Ecto neural progenitor cell (in vitro differentiated cells): ENCODE measurements around the gene KHDC4.
"Not testable (repeated sequence)": the region's sequence is repeated elsewhere in the genome, so short reads cannot be mapped to it uniquely, and the experiment has no call there.

Experiments
- DNase-seq: peaks from one replicate; pipeline ENCODE4 v3.0.0-alpha.2; 2018; ENCODE audit warnings: low spot score

KHDC4 gene

GRCh38 chr1:155900161-155900560, 34.1 kb downstream of the KHDC4 start:
- DNase-seq: no peak

DNA sequence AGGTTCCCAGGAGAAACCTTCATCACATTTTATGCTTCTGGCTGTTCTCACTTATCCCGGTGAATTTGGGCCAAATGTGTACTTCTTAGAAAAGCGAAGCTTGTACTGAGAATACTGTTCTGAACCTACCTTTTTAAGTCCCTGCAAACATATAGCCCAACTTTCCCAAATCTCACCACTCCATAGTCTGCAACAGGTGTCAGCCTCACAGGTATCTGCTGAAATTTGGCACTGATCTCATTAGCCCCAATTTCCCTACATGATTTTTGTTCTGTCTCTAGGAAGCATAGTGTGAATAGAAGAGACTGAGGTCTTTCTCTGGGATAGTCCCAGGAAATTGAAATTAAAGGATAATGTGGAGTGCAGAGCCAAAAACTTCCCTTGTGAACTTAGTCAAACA, 34.5 kb downstream of the KHDC4 start:
- DNase-seq: no peak

DNA sequence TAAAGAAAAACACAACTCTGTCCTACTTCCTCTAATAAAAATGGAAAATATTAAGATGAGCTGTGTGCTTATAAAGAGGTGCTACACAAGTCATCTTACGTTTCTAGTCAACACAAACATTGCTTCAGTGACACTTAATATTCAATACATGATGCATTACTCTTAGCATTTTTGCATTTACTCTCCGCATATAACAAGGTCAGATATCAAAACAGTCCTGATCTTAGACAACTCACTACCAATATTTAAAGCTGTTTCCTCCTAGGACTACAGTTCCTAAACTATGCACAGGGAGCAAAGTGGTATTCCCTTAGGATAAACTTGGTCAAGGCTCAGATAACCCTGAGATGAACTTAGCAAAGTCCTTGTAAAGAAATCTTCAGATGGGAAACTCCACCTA, 35.3 kb downstream of the KHDC4 start:
- no peak for DNase-seq

DNA sequence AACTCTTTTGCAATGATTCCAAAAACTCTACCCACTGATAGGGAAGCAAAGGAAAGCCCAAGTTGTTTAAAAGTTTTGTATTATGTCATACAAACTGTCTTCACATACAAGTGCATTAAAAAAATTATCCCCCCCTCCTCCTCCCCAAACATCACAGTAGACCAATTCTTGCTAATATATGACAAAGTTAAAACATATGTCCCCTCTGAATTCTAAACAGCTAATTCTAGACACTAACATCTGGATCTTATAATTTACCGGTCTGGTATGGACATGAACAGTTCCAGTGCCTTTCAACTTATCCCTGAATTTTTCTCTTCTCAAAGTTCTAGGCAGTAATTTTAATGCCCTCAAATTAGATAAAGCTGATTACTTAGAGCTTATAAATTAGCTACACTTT, 36.5 kb downstream of the KHDC4 start:
- DNase-seq: no peak

DNA sequence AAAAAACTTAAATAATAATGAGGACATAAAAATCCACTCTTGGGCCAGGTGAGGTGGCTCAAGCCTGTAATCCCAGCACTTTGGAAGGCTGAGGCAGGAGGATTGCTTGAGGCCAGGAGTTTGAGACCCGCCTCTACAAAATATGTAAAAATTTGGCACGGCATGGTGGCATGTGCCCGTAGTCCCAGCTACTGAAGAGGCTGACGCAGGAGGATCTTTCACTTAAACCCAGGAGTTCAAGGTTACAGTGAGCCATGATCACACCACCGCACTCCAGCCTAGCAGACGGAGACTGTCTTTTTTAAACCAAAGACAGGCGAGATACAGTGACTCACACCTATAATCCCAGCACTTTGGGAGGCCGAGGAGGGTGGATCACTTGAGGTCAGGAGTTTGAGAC, 37.7 kb downstream of the KHDC4 start:
- DNase-seq: not testable (repeated sequence)

DNA sequence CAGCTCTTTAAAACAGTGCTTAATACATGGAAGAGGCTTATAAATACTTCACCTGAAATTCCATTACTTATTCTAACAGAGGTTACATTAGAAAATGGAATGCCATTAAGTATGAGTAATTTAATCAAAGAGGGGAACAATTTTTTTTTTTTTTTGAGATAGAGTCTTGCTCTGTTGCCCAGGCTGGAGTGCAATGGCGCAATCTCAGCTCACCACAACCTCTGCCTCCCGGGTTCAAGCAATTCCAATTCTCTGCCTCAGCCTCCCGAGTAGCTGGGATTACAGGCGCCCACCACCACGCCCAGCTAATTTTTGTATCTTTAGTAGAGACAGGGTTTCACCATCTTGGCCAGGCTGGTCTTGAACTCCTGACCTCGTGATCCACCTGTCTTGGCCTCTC, 38.6 kb downstream of the KHDC4 start:
- DNase-seq: not testable (repeated sequence)

DNA sequence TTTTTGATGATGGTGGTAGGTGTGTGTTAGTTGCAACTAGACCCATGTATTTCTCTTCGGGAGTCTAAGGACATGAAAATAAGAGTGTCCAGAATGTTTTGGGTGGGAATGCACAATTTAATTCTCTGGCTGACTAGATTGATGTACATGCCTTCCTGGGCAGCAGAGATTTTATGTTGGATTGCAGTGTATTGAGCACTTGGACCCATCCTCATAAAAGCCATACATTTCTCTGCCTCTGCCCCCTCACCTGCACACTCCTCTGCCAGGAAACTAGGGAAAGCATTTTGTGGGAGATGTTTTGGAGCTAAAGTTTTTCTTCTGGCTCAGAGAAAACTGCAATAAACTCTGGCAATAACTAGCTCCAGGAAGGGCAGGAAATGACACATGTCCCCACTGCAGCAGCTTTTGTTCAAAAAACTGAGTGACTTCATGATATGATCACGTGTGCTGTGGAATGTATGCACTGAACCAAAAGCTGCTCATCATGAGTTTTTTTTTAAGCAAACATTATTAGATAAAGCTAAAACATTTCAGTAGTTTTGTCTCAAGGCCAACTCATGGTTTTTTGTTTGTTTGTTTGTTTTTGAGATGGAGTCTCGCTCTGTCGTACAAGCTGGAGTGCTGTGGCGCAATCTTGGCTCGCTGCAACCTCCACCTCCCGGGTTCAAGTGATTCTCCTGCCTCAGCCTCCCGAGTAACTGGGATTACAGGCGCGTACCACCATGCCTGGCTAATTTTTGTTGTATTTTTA, 40.6 kb downstream of the KHDC4 start:
- no peak for DNase-seq

DNA sequence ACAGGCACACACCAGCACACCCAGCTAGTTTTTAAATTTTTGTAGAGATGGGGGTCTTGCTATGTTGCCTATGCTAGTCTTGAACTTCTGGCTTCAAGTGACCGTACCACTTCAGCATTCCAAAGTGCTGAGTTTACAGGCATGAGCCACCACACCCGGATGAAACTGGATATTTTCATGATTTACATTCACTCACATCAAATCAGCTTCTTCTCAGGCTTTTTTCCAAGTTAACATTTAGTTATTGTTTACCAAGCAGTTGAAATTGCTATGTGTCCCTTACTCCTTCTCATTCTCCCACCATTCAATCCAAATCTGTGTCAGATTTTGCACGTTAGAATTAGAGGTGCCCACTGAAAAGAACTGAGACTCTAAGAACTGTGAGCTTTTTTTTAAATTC, 41.4 kb downstream of the KHDC4 start:
- no peak for DNase-seq

DNA sequence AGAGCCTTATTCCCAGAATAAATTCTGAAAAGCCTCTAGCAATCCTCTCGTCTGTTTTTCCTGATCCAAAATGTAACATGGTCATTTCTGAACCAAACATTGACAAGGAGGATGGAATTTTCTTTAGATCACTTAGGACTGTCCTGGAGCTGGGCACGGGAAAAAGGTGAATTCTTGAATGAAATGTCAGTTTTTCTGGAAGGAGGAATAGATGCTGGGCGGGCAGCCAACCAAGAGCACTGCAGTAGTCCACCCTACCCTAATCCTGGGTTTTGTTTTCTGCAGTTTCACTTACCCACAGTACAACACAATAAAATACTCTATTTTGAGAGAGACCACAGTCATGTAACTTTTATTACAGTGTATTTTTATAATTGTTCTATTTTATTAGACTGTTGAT, 44.0 kb downstream of the KHDC4 start:
- DNase-seq: no peak

DNA sequence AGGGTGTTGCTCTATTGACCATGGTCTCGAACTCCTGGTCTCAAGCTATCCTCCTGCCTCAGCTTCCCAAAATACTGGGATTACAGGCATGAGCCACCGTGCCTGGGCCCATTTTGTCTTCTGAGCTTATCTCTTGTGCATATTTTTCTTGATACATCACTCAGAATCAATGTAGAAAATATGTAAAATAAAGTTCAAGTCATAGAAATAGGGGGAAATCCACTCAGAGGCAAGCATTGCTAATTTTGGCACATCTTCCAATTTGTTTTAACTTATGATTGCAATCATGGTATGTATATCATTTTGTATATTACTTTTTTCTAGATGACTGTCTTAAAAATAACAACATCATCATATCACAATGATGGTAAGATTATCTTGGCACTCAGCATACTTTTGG, 44.6 kb downstream of the KHDC4 start:
- DNase-seq: no peak

- no peak for DNase-seq
Measured at GRCh38 chr1:155888481-155888880, 45.7 kb downstream of the KHDC4 start.

DNA sequence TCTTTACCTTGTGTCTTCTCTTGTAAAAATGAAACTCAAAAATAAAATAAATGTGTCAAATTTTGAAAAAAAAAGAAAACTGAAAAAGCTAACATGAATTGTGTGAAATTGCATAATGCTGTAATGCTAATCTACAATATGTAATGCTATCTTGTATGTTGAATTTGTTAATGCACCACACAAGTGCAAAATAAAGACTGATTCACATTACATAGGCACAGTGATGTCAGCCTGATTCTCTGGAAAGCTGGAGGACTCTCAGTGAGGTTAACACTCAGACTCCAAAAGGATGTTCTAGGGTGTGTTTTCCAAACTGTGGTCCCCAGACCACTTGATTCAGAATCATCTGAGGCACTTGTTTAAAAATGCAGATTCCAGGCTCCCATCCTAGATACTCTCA, 49.2 kb downstream of the KHDC4 start:
- DNase-seq: no peak

DNA sequence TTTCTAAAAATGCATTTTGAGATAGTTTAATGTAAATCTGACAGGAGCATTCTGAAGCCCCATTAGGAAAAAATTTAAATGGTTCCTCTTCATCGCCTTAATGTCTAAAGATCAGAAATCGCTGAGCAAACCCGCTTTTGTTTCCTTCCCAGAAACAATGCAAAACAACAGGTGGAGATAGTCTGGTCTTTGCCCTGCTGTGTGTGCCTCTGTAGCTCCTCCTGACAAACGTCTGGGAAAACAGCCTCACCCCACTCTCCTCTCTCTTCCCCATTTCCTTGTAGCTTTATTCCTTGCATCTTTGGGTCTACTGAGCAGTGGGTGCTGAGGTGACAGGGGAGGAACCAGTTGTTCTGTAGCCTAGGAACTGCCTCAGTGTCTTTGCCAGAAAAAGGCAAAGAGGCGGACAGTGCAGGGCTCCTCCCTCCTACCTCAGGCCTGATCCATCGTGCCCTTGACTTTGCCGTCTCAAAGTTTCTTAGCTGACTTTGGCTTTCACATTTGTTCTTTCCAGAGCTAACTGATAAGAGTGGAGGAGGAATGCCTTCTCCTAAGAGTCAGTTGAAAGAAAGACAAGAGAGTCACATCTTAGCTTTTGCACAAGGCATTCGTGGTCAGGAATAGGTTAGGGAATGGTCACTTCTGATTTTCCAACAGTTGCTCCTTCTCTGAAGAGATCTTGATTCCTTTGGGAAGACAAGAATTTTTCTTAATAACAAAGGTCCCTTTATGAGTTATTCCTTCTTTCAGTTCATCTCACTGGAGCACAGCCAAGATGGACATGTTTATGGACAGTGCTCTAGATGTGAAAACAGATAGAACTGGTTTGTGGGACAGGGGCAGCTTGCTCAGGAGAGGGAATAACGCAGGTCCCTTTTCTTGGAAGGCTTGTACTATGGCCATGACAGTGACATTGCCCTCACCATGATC, 49.9 kb downstream of the KHDC4 start:
- no peak for DNase-seq

DNA sequence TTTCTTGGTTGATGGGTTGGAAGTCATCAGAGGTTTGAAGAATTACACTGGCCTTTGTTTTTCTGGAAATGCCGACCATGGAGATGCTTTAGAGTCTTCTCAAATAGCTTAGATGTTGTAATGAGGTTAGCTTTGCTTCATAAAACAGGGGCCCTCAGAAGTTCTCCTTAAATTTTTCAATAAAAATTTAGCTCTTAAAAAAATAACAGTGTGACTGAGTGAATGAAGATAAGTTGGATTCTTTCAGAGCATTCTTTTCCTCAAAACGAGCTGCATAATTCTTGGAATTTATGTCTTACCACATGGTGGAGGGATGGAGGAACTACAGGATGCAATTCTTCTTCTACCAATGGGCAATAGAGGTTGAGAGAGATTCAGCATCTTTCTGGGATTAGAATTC, 51.4 kb downstream of the KHDC4 start:
- no peak for DNase-seq

GRCh38 chr1:155882235-155882634, 52.0 kb downstream of the KHDC4 start:
- no peak for DNase-seq

GRCh38 chr1:155880950-155881349, 53.3 kb downstream of the KHDC4 start:
- no peak for DNase-seq

DNA sequence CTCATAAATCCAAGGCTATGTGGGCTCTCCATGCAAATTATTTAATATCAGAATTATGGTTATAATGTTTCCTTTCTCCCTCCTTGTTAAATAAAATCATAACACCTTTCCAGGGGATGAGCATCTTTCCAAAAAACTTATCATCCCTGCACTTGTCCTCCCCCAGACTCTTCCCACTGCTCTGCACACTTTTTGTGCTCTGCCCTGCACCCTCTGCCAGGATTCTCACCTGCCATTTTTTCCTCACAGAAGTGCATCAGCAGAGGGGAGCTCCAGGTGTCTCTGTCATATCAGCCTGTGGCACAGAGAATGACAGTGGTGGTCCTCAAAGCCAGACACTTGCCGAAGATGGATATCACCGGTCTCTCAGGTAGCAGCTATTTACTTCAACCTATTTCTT, 54.0 kb downstream of the KHDC4 start:
- DNase-seq: no peak

- DNase-seq: no peak
Measured at GRCh38 chr1:155877945-155878344, 56.3 kb downstream of the KHDC4 start.

DNA sequence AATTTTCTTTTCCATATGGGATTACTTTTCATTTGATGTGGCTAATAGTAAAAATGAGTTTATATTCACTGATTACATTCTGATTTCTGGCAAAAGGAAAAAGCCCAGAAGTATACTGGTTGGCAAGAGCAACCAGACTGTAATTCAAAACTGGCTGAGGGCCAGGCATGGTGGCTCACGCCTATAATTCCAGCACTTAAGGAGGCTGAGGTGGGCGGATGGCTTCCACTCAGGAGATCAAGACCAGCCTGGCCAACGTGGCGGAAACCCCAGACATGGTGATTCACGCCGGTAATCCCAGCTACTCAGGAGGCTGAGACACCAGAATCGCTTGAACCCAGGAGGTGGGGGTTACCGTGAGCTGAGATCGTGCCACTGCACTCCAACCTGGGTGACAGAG, 60.4 kb downstream of the KHDC4 start:
- DNase-seq: no peak

DNA sequence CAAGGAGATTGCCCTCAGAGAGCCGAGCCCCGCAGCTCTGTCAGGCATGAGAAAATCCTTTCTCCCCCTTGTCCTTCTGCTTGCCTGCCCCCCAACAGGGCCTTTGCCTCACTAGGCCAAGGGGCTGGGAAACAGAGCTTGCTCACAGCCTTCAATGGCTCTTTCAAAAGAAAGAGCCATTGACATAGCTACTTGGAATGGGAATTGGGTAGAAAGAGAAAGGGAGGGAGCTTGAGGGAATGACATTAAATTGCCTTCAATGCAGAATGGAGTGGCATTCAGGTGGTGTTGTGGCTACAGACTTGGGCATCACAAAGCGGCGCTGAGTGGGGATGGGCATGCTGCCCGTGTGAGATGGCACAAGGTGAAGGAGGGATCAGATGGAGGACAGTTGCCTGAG, 61.7 kb downstream of the KHDC4 start:
- DNase-seq: no peak

GRCh38 chr1:155871390-155871789, 62.8 kb downstream of the KHDC4 start:
- no peak for DNase-seq

DNA sequence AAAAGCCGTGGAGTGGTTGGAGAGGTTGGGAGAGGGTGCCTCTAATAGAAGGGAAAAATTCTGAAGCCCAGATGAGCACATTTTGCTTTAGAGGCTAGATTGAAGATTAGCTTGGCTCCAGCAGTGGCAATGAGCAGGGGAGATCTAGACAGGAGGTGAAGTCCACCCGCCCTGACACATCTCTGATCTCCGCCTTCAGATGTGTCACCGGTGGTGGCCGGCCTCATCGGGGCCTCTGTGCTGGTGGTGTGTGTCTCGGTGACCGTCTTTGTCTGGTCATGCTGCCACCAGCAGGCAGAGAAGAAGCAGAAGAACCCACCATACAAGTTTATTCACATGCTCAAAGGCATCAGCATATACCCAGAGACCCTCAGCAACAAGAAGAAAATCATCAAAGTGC, 66.4 kb downstream of the KHDC4 start:
- no peak for DNase-seq

DNA sequence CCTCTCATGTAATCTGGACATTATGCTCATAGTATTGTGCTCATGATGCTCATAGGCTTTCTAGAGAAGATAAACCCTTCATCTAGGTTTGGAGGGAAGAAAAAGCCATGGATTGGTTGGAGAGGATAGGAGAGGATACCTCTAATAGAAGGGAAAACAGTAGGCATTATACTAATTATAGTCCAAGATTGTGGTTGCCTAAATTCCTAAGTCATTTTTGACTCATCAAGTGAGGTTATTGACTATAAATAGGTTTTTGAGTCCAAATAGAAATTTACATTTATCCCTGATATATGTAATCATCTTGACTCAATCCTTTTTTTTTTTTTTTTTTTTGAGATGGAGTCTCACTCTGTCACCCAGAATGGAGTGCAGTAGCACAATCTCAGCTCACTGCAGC, 69.8 kb downstream of the KHDC4 start:
- DNase-seq: no peak
